Measurements from ENCODE around the gene TMEM109. TPM values are rescaled to one million over a fixed set of nuclear protein-coding genes. Genes with fewer than 3 reads are reported as not detected.

Gene TMEM109
- total and polyA plus RNA-seq, 2 of the 13 experiments (the other 11 are each of a cell fraction or from before 2014, with no cell fraction given), result 7.7 to 18.0 TPM

- TF ChIP-seq SMAD9 (CRISPR knock-in tag; IDR thresholded peaks at IDR 0.05), result peak; percentile 67; the same call in 1 of the 2 replicates
- TF ChIP-seq ZNF317 (CRISPR knock-in tag; IDR thresholded peaks at IDR 0.05), result no peak
- no peak for TF ChIP-seq MAF1 (CRISPR knock-in tag; IDR thresholded peaks at IDR 0.05; ENCODE audit: borderline replicate concordance)
- peak; percentile 46; the same call in 1 of the 2 replicates for TF ChIP-seq ZMYM4 (CRISPR knock-in tag; IDR thresholded peaks at IDR 0.05)
- TF ChIP-seq FOXA1 (IDR thresholded peaks at IDR 0.05), result no peak
- peak; percentile 7; the same call in 1 of the 2 replicates for TF ChIP-seq FOXA1 (CRISPR knock-in tag; IDR thresholded peaks at IDR 0.05)
- TF ChIP-seq ZBTB43 (CRISPR knock-in tag; conservative IDR thresholded peaks at IDR 0.05), result no peak
- peak; percentile 36; the same call in 1 of the 2 replicates for TF ChIP-seq GFI1 (CRISPR knock-in tag; IDR thresholded peaks at IDR 0.05; ENCODE audit: borderline replicate concordance)
- peak; percentile 82 for TF ChIP-seq ZNF605 (CRISPR knock-in tag; IDR thresholded peaks at IDR 0.05)
- TF ChIP-seq ZNF33B (CRISPR knock-in tag; IDR thresholded peaks at IDR 0.05), result peak; percentile 64; the same call in 1 of the 2 replicates
- no peak for TF ChIP-seq ZKSCAN5 (CRISPR knock-in tag; IDR thresholded peaks at IDR 0.05)
- peak; percentile 76; the same call in 1 of the 2 replicates for TF ChIP-seq ZC3H13 (CRISPR knock-in tag; IDR thresholded peaks at IDR 0.05)
- TF ChIP-seq HIC2 (CRISPR knock-in tag; IDR thresholded peaks at IDR 0.05; ENCODE audit: low read depth), result no peak
- no peak; the same call in 1 of the 2 replicates for TF ChIP-seq ZFP90 (CRISPR knock-in tag; IDR thresholded peaks at IDR 0.05; ENCODE audit: borderline replicate concordance)
- TF ChIP-seq SPEN (CRISPR knock-in tag; IDR thresholded peaks at IDR 0.05; ENCODE audit: low read depth), result peak; percentile 93
- no peak for TF ChIP-seq ZMAT5 (CRISPR knock-in tag; IDR thresholded peaks at IDR 0.05; ENCODE audit: borderline replicate concordance, low read depth)
- peak; percentile 85 for TF ChIP-seq HNF1B (CRISPR knock-in tag; IDR thresholded peaks at IDR 0.05)
- TF ChIP-seq CHD2 (IDR thresholded peaks at IDR 0.05; ENCODE audit: low read depth, low read length), result peak; percentile 82
- TF ChIP-seq CSRNP1 (CRISPR knock-in tag; IDR thresholded peaks at IDR 0.05), result peak; percentile 88; the same call in 1 of the 2 replicates
- TF ChIP-seq NKX3-1 (CRISPR knock-in tag; IDR thresholded peaks at IDR 0.05), result no peak
- TF ChIP-seq SIX1 (CRISPR knock-in tag; IDR thresholded peaks at IDR 0.05; ENCODE audit: borderline replicate concordance), result no peak
- peak; percentile 73; the same call in 1 of the 2 replicates for TF ChIP-seq CBX5 (CRISPR knock-in tag; IDR thresholded peaks at IDR 0.05; ENCODE audit: borderline replicate concordance)
- TF ChIP-seq RARA (CRISPR knock-in tag; IDR thresholded peaks at IDR 0.05), result 0 out of 2 replicates have a peak, but pooled peaks have one; percentile 10
Measured at GRCh38 chr11:60906132-60906972, 7.6 kb upstream of the TMEM109 start, which contains the start of gene PRPF19 (continued).
